SK-N-MC (cell line): ENCODE data around the gene CASTOR1.
A peak's percentile ranks its signal among the peaks of the same experiment; 100 is the strongest.

Source experiments
- DNase-seq: peaks from one replicate; pipeline ENCODE4 v3.0.0-alpha.2; 2011; ENCODE audit warnings: low read depth, low spot score
- H3K27ac ChIP-seq: fragments of 200-600 bp; sonication (generic); 2 replicates; pipeline ENCODE4 v1.5.1; 2016; ENCODE audit warnings: mixed run types
- H3K36me3 ChIP-seq: fragments of 200-600 bp; sonication (generic); 2 replicates; pipeline ENCODE4 v1.6.1; 2017; ENCODE audit warnings: antibody characterized with exemption, low read length, mixed read lengths; ENCODE audit not compliant: insufficient read depth
- H3K4me3 ChIP-seq: fragments of 200-600 bp; sonication (generic); 2 replicates; pipeline ENCODE4 v1.5.1; 2016
- H3K9ac ChIP-seq: fragments of 200-600 bp; sonication (generic); 2 replicates; pipeline ENCODE4 v1.8.0; 2017; ENCODE audit warnings: mixed run types, mixed read lengths; ENCODE audit not compliant: insufficient read length
- H3K9me3 ChIP-seq: fragments of 200-600 bp; sonication (generic); 2 replicates; pipeline ENCODE4 v1.6.1; 2017; ENCODE audit warnings: low read depth, mild to moderate bottlenecking, antibody characterized with exemption, low read length, moderate library complexity, mixed read lengths
- EZH2 ChIP-seq: fragments of 200-600 bp; sonication (generic); IDR thresholded peaks from one replicate; pipeline ENCODE4 v1.6.1; 2017; ENCODE audit warnings: antibody characterized with exemption
- FOXP2 ChIP-seq: optimal IDR thresholded peaks from 2 replicates; pipeline ENCODE3; 2011; ENCODE audit warnings: mild to moderate bottlenecking, moderate library complexity; ENCODE audit not compliant: insufficient read depth; ENCODE audit errors: extremely low read length, control extremely low read depth
- POLR2AphosphoS5 ChIP-seq: IDR thresholded peaks from 2 replicates; pipeline ENCODE4 v1.6.1; 2012; ENCODE audit warnings: mild to moderate bottlenecking, low read depth, low read length, borderline replicate concordance

CASTOR1 gene

DNA sequence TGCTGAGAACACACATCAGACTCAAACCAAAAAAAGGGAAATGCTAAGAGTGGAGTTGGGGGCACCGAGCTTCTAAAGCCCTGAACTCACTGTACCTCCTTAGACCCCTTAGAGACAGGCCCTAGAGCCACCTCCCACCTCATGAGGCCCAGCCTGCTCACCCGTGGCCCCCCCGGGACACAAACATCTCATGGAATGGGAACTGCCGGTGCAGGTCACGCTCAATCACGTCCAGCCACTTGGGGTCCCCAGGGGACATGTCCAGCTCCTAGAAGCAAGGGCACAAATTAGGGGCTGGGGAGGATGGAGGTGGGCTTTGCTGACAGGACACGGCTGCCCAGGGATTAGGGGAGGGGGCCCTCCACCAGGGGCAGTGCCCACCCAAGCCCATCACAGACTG is 6.3 kb upstream of the CASTOR1 start:
- no peak overlapping the region for H3K4me3 ChIP-seq
- H3K36me3 ChIP-seq = no peaks in the 10 kb centered on the region
- H3K27ac ChIP-seq = no peak overlapping the region

GRCh38 chr22:30294830-30295229 is 5.5 kb upstream of the CASTOR1 start:
- TF ChIP-seq FOXP2 (no peak), EZH2 (no peak), POLR2AphosphoS5 (no peak)
- no peak for DNase-seq
- H3K4me3 ChIP-seq = no peak overlapping the region
- no peaks in the 10 kb centered on the region for H3K9me3 ChIP-seq
- H3K27ac ChIP-seq = no peak overlapping the region
- no peak overlapping the region for H3K9ac ChIP-seq
- H3K36me3 ChIP-seq = no peaks in the 10 kb centered on the region

More for the DNA sequence above, 6.3 kb upstream of the CASTOR1 start:
- H3K9me3 ChIP-seq = no peaks in the 10 kb centered on the region
- TF ChIP-seq FOXP2 (no peak), POLR2AphosphoS5 (no peak), EZH2 (no peak)
- no peak overlapping the region for H3K9ac ChIP-seq
- no peak for DNase-seq

DNA sequence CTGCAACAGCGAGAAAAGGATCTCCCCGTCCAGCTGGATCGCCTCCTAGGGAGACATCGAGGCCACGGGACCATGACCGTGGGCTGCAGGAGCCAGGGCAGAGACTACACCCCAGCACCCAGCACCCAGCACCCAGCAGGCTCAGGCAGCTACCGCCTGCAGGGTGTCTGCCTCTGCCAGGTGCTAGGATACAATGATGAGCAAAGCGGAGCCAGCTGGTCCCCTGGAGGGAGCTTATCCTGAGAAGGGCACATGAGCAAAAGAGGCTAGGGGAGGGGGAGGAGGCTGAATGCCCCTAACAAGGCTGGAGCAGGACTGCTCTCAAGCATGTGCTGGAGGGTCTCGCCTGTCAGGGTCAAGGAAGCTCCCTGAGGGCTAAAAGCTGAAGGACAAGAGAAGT is 4.8 kb upstream of the CASTOR1 start:
- no peak overlapping the region for H3K9ac ChIP-seq
- H3K27ac ChIP-seq = no peak overlapping the region
- H3K9me3 ChIP-seq = no peaks in the 10 kb centered on the region
- TF ChIP-seq EZH2 (no peak), POLR2AphosphoS5 (no peak), FOXP2 (no peak)
- H3K4me3 ChIP-seq = no peak overlapping the region
- no peak for DNase-seq
- no peaks in the 10 kb centered on the region for H3K36me3 ChIP-seq

DNA sequence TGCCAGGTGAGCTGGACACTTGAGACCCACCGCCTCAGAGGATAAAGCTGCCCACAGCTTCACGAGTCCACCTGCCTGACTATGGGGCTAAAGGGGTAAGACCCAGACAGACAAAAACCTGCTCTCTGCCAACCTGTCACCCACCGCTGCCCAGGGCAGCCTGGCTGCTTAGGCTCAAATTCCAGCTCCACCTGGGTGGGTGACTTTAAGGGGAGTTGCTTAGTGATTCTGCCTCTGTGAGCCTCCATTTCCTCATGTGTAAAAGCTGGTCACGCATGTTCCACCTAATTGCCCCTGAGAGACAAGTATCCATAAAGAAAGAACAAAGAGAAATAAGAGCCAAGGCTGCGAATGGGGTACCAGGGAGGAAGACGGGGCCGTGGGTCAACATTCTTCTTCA is 3.7 kb upstream of the CASTOR1 start:
- Histone ChIP-seq H3K4me3 (no peak overlapping the region), H3K9ac (no peak overlapping the region), H3K27ac (no peak overlapping the region), H3K9me3 (no peaks in the 10 kb centered on the region), H3K36me3 (no peaks in the 10 kb centered on the region)
- no peak for DNase-seq
- no peak for TF ChIP-seq POLR2AphosphoS5
- no peak for TF ChIP-seq EZH2
- TF ChIP-seq FOXP2 = no peak

DNA sequence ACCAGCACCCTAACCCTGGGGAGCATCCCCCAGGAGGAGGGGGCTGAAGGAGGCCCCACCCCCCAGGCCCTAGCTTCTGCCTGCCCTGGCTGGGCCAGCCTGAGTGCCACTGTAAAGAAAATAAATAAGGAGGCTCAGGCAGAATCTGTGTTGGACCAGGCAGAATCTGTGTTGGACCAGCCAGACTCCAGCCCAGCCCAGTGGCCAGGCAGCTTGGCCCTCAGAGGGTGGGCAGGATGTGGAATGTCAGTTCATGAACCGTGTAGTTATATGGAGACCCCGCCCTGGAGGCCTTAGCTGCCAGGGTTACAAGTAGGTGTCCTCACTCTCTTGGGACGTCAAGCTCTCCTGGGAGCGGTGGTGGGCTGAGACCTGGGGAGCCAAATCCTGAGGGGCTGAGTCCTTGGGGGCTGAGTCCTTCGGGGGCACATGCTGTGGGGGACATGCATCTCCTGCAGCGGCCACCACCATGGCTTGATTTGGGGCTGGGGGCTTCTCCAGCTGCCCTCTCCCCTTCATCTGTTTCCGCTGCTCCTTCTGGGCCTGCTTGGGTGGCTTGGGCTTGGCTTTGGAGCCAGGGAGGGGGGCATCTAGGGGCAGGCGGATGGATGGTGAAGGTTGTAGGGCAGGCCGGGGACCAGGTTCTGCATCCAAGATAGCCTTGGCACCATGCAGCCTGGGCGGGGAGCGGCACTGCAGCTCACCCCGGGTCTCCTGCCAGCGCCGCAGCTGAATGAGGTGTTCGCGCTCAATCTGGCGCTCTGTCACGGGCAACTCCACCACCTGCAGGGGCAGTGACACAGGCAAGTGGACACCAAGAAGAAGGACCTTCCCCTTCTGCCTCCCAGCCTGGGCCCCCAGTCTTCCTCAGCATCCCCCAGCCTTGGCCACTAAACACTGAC is 3.0 kb upstream of the CASTOR1 start:
- H3K27ac ChIP-seq = no peak overlapping the region
- no peak overlapping the region for H3K9ac ChIP-seq
- TF ChIP-seq FOXP2 = no peak
- no peak for TF ChIP-seq POLR2AphosphoS5
- no peak for TF ChIP-seq EZH2
- no peak for DNase-seq
- H3K4me3 ChIP-seq = no peak overlapping the region
- no peaks in the 10 kb centered on the region for H3K9me3 ChIP-seq
- no peaks in the 10 kb centered on the region for H3K36me3 ChIP-seq

DNA sequence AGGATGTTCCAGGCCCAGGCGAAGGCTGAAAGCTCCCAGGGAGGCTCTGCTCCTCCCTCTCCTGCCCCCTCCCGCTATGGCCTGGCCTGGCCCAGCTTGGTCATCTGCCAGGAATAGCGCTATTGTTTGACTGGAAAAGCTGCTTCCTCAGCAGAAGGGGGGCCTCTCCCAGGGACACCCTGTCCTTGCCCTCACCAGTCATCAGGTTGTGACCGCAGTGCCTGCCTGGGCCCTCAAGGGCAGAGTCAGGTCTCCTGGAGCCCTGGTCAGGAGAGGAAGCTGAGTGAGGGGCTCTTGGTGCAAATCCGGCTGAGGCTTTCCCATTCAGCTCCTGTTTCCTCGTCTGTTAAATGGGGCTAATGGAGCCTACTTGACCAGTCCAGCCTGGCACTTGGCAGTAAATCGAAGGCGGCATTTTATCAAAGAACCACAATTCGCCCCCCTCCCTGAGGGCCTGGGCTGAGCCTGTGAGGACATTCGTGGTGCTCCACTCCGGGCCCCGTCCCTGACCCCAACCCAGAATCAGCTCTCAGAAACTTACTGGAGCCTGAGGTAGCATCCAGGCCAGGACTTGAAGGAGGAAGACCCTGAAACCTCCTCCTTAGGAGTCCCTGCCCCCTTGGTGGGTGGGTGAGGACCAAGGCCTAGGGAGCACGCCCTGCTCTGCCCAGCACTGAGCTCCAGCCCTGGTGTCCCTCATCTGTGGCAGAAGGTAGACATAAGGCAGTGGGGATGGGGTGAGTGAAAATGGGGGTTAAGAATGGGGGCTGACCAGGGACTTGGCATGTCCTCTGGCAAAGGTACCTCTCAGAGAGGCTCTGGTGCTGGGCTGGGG is 2.0 kb upstream of the CASTOR1 start:
- Histone ChIP-seq H3K36me3 (no peaks in the 10 kb centered on the region), H3K9ac (no peak overlapping the region), H3K4me3 (no peak overlapping the region), H3K27ac (no peak overlapping the region), H3K9me3 (no peaks in the 10 kb centered on the region)
- TF ChIP-seq FOXP2 (no peak), POLR2AphosphoS5 (no peak), EZH2 (no peak)
- DNase-seq = no peak

DNA sequence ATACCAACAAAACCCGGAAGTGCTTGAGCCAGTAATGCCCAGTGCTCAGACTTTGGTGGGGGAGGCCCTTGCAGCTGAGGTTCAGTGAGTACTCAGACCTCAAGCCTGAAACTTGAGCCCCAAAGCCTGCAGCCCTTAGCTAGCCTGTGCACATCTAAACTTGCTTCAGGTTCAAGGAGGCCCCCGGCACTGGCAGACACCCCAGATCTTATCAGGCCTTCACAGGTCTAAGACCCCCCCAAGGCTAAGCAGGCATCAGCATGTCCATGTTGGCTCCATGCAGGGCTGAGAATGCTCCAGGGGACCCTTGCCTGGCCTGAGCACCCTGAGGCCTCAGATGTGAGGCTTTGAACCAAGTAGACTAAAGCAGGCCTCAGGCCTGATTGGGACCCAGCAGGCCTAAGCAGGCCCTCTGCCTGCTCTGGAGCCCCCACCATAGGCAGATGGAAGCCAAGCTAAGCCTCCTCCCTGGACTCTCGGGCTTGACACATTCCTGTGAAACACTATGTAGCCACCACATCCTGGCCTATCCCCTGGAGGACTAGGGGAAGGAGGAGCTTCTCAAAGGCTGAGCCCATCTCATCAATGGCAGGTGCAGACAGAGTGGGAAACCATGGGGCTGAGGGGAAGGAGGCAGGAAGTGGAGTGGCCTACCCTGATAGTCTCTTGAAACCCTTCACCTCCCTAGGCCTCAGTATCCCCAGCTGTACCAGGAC is 1.2 kb upstream of the CASTOR1 start:
- no peak overlapping the region for H3K9ac ChIP-seq
- no peak for DNase-seq

DNA sequence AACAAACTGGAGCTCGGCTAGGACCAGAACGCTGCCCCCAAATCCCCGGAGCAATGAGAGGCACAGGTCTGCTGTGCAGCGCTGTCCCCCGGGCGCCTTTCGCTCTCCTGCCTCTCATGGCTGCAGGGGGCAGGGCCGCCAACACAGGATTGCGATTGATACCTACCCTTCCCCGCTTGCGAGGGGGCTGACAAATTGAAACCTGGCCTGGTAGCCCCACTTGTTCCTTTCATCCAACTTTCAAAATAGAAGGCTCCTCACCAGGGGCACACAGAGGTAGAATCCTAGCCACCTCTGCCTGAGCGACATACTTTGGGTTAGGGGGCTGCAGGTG is 642 bp upstream of the CASTOR1 start:
- Histone ChIP-seq H3K27ac (no peak overlapping the region), H3K4me3 (peak overlapping the region; percentile 84), H3K9me3 (no peaks in the 10 kb centered on the region), H3K36me3 (no peaks in the 10 kb centered on the region), H3K9ac (no peak overlapping the region)
- TF ChIP-seq FOXP2 (no peak), POLR2AphosphoS5 (no peak), EZH2 (no peak)
- DNase-seq = no peak

More for the DNA sequence above, 1.2 kb upstream of the CASTOR1 start:
- no peaks in the 10 kb centered on the region for H3K36me3 ChIP-seq
- TF ChIP-seq POLR2AphosphoS5 (no peak), FOXP2 (no peak), EZH2 (no peak)
- no peak overlapping the region for H3K27ac ChIP-seq
- H3K9me3 ChIP-seq = no peaks in the 10 kb centered on the region
- H3K4me3 ChIP-seq = no peak overlapping the region
